HepG2 (cell line): ENCODE data around the gene NAB2. TPM values are rescaled to one million over a fixed set of nuclear protein-coding genes. Genes with fewer than 3 reads are reported as not detected.

Experiments
- EZH2 ChIP-seq: conservative IDR thresholded peaks from 2 replicates; pipeline ENCODE4 v1.6.1; 2012; ENCODE audit warnings: mild to moderate bottlenecking, low read depth, low read length, moderate library complexity
- GFI1 ChIP-seq: sonication (generic); formaldehyde crosslinking; IDR thresholded peaks from 2 replicates; pipeline ENCODE4 v1.5.0; 2020; ENCODE audit warnings: missing genetic modification reagents, mild to moderate bottlenecking, borderline replicate concordance
- HNRNPH1 ChIP-seq: fragments of 200-400 bp; formaldehyde crosslinking; optimal IDR thresholded peaks from 2 replicates; pipeline ENCODE3; 2017; ENCODE audit warnings: mild to moderate bottlenecking, low read depth, low read length
- JUNB ChIP-seq: sonication (generic); formaldehyde crosslinking; IDR thresholded peaks from 2 replicates; pipeline ENCODE4 v1.8.0; 2022; ENCODE audit warnings: missing genetic modification reagents, mild to moderate bottlenecking, borderline replicate concordance
- LCORL ChIP-seq, 2 experiments: fragments of 450-650 bp in 1 of 2; sonication (generic) in 1 of 2; formaldehyde crosslinking in 1 of 2; IDR thresholded peaks; 2 replicates each; pipeline versions ENCODE4 v1.5.0 to v1.6.1; 2017 to 2020; ENCODE audit warnings: antibody characterized with exemption in 1 of 2, missing genetic modification reagents in 1 of 2
- MZF1 ChIP-seq: sonication (generic); formaldehyde crosslinking; IDR thresholded peaks from 2 replicates; pipeline ENCODE4 v1.8.1; 2023; ENCODE audit warnings: mild to moderate bottlenecking, missing genetic modification reagents, borderline replicate concordance
- NR2C2 ChIP-seq: sonication (generic); formaldehyde crosslinking; IDR thresholded peaks from 2 replicates; pipeline ENCODE4 v1.4.0; 2020; ENCODE audit warnings: missing genetic modification reagents, mild to moderate bottlenecking, moderate library complexity, borderline replicate concordance
- PAWR ChIP-seq: sonication (generic); formaldehyde crosslinking; IDR thresholded peaks from 2 replicates; pipeline ENCODE4 v1.4.0; 2020; ENCODE audit warnings: missing genetic modification reagents, mild to moderate bottlenecking, borderline replicate concordance
- SP2 ChIP-seq: sonication (generic); formaldehyde crosslinking; IDR thresholded peaks from 2 replicates; pipeline ENCODE4 v1.5.1; 2020; ENCODE audit warnings: mild to moderate bottlenecking, missing genetic modification reagents
- TFE3 ChIP-seq: IDR thresholded peaks from 2 replicates; pipeline ENCODE4 v1.6.1; 2016
- ZBTB7B ChIP-seq: sonication (generic); formaldehyde crosslinking; IDR thresholded peaks from 2 replicates; pipeline ENCODE4 v1.4.0; 2020; ENCODE audit warnings: missing genetic modification reagents
- ZNF503 ChIP-seq: sonication (generic); formaldehyde crosslinking; IDR thresholded peaks from 2 replicates; pipeline ENCODE4 v1.4.0; 2020; ENCODE audit warnings: missing genetic modification reagents
- ZNF605 ChIP-seq: sonication (generic); formaldehyde crosslinking; IDR thresholded peaks from 2 replicates; pipeline ENCODE4 v1.8.0; 2022; ENCODE audit warnings: mild to moderate bottlenecking, missing genetic modification reagents
- polyA plus RNA-seq, 8 experiments: library from polyadenylated mRNA; depleted of rRNA in 3 of 8; stranded (reverse) in 7 of 8; unstranded in 1 of 8; fragments of >200 nt; fragmentation: Illumina TruSeq in 4 of 8; extraction: Trizol in 4 of 8; gene quantifications; 2 replicates each; pipeline versions ENCODE4 v1.2.1 to v1.2.3, GENCODE V29; 2011 to 2016; ENCODE audit warnings: low read depth in 4 of 8, missing spikeins in 1 of 8, mixed read lengths in 1 of 8; ENCODE audit not compliant: insufficient read depth in 1 of 8
- total RNA-seq, 5 experiments: library from RNA; depleted of rRNA; stranded (reverse); fragments of >200 nt; fragmentation: Illumina TruSeq; extraction: Trizol; gene quantifications; 2 replicates each; pipeline ENCODE4 v1.2.3, GENCODE V29; 2016; ENCODE audit warnings: low read depth in 1 of 5
- TF ChIP-seq, protein P1 (sequence below): IDR thresholded peaks from 2 replicates; pipeline ENCODE4 v1.6.1; 2012; ENCODE audit warnings: low read length, improper control_type of control experiment
- TF ChIP-seq, protein P2 (sequence below): sonication (generic); formaldehyde crosslinking; IDR thresholded peaks from 2 replicates; pipeline ENCODE4 v1.5.0; 2020; ENCODE audit warnings: mild to moderate bottlenecking, missing genetic modification reagents
- TF ChIP-seq, protein P3 (sequence below): sonication (generic); formaldehyde crosslinking; IDR thresholded peaks from 2 replicates; pipeline ENCODE4 v1.4.0; 2020; ENCODE audit warnings: missing genetic modification reagents

NAB2 gene
- total and polyA plus RNA-seq, 2 of the 13 experiments (the other 11 are each of a cell fraction or from before 2014, with no cell fraction given), result 11.7 to 12.9 TPM

GRCh38 chr12:57110104-57111030 lies 21.5 kb downstream of the NAB2 start (continued):
- TF ChIP-seq MZF1, result no peak
- TF ChIP-seq NR2C2 (CRISPR knock-in tag), result peak; percentile 13; the same call in 1 of the 2 replicates
- no peak for TF ChIP-seq PAWR (CRISPR knock-in tag)
- no peak for TF ChIP-seq SP2 (CRISPR knock-in tag)
- TF ChIP-seq EZH2, result no peak
- TF ChIP-seq, protein P1, sequence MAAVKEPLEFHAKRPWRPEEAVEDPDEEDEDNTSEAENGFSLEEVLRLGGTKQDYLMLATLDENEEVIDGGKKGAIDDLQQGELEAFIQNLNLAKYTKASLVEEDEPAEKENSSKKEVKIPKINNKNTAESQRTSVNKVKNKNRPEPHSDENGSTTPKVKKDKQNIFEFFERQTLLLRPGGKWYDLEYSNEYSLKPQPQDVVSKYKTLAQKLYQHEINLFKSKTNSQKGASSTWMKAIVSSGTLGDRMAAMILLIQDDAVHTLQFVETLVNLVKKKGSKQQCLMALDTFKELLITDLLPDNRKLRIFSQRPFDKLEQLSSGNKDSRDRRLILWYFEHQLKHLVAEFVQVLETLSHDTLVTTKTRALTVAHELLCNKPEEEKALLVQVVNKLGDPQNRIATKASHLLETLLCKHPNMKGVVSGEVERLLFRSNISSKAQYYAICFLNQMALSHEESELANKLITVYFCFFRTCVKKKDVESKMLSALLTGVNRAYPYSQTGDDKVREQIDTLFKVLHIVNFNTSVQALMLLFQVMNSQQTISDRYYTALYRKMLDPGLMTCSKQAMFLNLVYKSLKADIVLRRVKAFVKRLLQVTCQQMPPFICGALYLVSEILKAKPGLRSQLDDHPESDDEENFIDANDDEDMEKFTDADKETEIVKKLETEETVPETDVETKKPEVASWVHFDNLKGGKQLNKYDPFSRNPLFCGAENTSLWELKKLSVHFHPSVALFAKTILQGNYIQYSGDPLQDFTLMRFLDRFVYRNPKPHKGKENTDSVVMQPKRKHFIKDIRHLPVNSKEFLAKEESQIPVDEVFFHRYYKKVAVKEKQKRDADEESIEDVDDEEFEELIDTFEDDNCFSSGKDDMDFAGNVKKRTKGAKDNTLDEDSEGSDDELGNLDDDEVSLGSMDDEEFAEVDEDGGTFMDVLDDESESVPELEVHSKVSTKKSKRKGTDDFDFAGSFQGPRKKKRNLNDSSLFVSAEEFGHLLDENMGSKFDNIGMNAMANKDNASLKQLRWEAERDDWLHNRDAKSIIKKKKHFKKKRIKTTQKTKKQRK, result no peak
- TF ChIP-seq ZNF503, result no peak
- TF ChIP-seq JUNB (CRISPR knock-in tag), result no peak
- TF ChIP-seq ZBTB7B (CRISPR knock-in tag), result 0 out of 2 replicates have a peak, but pooled peaks have one; percentile 23
- TF ChIP-seq TFE3 (CRISPR knock-in tag), result no peak
- TF ChIP-seq, protein P2, sequence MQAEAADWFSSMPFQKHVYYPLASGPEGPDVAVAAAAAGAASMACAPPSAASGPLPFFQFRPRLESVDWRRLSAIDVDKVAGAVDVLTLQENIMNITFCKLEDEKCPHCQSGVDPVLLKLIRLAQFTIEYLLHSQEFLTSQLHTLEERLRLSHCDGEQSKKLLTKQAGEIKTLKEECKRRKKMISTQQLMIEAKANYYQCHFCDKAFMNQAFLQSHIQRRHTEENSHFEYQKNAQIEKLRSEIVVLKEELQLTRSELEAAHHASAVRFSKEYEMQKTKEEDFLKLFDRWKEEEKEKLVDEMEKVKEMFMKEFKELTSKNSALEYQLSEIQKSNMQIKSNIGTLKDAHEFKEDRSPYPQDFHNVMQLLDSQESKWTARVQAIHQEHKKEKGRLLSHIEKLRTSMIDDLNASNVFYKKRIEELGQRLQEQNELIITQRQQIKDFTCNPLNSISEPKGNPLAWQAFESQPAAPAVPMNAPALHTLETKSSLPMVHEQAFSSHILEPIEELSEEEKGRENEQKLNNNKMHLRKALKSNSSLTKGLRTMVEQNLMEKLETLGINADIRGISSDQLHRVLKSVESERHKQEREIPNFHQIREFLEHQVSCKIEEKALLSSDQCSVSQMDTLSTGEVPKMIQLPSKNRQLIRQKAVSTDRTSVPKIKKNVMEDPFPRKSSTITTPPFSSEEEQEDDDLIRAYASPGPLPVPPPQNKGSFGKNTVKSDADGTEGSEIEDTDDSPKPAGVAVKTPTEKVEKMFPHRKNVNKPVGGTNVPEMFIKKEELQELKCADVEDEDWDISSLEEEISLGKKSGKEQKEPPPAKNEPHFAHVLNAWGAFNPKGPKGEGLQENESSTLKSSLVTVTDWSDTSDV (CRISPR knock-in tag), result 0 out of 2 replicates have a peak, but pooled peaks have one; percentile 7
- no peak for TF ChIP-seq HNRNPH1
- TF ChIP-seq LCORL (IDR thresholded peaks at IDR 0.05), result no peak
- peak; percentile 72 for TF ChIP-seq LCORL (CRISPR knock-in tag; IDR thresholded peaks at IDR 0.05)
- TF ChIP-seq, protein P3, sequence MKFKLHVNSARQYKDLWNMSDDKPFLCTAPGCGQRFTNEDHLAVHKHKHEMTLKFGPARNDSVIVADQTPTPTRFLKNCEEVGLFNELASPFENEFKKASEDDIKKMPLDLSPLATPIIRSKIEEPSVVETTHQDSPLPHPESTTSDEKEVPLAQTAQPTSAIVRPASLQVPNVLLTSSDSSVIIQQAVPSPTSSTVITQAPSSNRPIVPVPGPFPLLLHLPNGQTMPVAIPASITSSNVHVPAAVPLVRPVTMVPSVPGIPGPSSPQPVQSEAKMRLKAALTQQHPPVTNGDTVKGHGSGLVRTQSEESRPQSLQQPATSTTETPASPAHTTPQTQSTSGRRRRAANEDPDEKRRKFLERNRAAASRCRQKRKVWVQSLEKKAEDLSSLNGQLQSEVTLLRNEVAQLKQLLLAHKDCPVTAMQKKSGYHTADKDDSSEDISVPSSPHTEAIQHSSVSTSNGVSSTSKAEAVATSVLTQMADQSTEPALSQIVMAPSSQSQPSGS (CRISPR knock-in tag), result no peak
- peak; percentile 35; the same call in 1 of the 2 replicates for TF ChIP-seq GFI1 (CRISPR knock-in tag)
- TF ChIP-seq ZNF605, result no peak
